Endothelial cell of umbilical vein (primary cell): ENCODE measurements around the gene FBXO21. TPM values are rescaled to one million over a fixed set of nuclear protein-coding genes. Genes with fewer than 3 reads are reported as not detected.

Experiments used
- BruUV-seq: library from RNA; stranded (reverse); fragments of 400-500 nt; replicated peaks from 2 replicates; lab custom pipeline; 2021; lab: Mats Ljungman, UMichigan
- CTCF ChIA-PET: fragments of 300-600, 350-600 bp; sonication (Branson Sonifier 250); formaldehyde crosslinking; loops from one replicate; lab custom pipeline; 2021; ENCODE audit warnings: antibody characterized with exemption, inconsistent platforms; lab: Charles Lee
- POLR2A ChIA-PET: fragments of 300-600, 350-600 bp; sonication (Branson Sonifier 250); formaldehyde crosslinking; loops from one replicate; lab custom pipeline; 2021; ENCODE audit warnings: antibody characterized with exemption, inconsistent platforms; lab: Charles Lee
- DNase-seq: peaks from one replicate; pipeline ENCODE4 v3.0.0-alpha.2; 2011; ENCODE audit warnings: low read depth, low spot score
- FAIRE-seq: peaks from 2 replicates; lab custom pipeline; 2011; peaks lifted over from hg19 to GRCh38; lab: Jason Lieb, UNC
- H2AFZ ChIP-seq: 2 replicates; pipeline ENCODE4 v1.6.0; 2012; ENCODE audit warnings: low read depth, low read length, control low read depth, inconsistent platforms
- H3K27ac ChIP-seq: 2 replicates; pipeline ENCODE4 v1.5.1; 2011; ENCODE audit warnings: low read depth, mild to moderate bottlenecking, control low read depth, low read length, moderate library complexity; ENCODE audit not compliant: insufficient read depth
- H3K27me3 ChIP-seq, 2 experiments: 2 replicates each; pipeline versions ENCODE4 v1.6.0 to v1.6.1; 2011; ENCODE audit warnings: low read length in 2 of 2, mixed read lengths in 1 of 2; ENCODE audit not compliant: control insufficient read depth in 2 of 2, insufficient read depth in 2 of 2
- H3K36me3 ChIP-seq, 2 experiments: 2 replicates in 1 of 2; 3 replicates in 1 of 2; pipeline ENCODE4 v1.5.1; 2011; ENCODE audit warnings: low read length in 2 of 2, mild to moderate bottlenecking in 1 of 2, moderate library complexity in 1 of 2; ENCODE audit not compliant: control insufficient read depth in 2 of 2, insufficient read depth in 2 of 2; ENCODE audit errors: extremely low read depth in 1 of 2
- H3K4me1 ChIP-seq: 3 replicates; pipeline ENCODE4 v1.5.1; 2011; ENCODE audit warnings: mild to moderate bottlenecking, low read length; ENCODE audit not compliant: control insufficient read depth, insufficient read depth; ENCODE audit errors: extremely low read depth
- H3K4me2 ChIP-seq: 2 replicates; pipeline ENCODE4 v1.6.1; 2011; ENCODE audit warnings: low read length, control low read depth, mixed read lengths; ENCODE audit not compliant: insufficient read depth
- H3K4me3 ChIP-seq, 3 experiments: fragments of 200-600 bp in 1 of 3; sonication (generic), shearing (Covaris generic) in 1 of 3; replicated peaks in 1 of 3; 2 replicates each; pipeline ENCODE4 v1.5.1; 2011 to 2016; ENCODE audit warnings: control low read depth in 3 of 3, low read length in 3 of 3, mild to moderate bottlenecking in 2 of 3, inconsistent platforms in 1 of 3, low read depth in 1 of 3, moderate library complexity in 1 of 3; ENCODE audit not compliant: insufficient read depth in 1 of 3
- H3K79me2 ChIP-seq: 2 replicates; pipeline ENCODE4 v1.6.0; 2012; ENCODE audit warnings: low read length, inconsistent platforms; ENCODE audit not compliant: control insufficient read depth, insufficient read depth
- H3K9ac ChIP-seq: replicated peaks from 2 replicates; pipeline ENCODE3; 2011; ENCODE audit warnings: low read length, control low read depth; ENCODE audit not compliant: insufficient read depth; ENCODE audit errors: extremely low read depth
- H3K9me1 ChIP-seq: replicated peaks from 3 replicates; pipeline ENCODE4 v1.6.0; 2011; ENCODE audit warnings: mild to moderate bottlenecking, low read length; ENCODE audit not compliant: control insufficient read depth, insufficient read depth; ENCODE audit errors: extremely low read depth
- H3K9me3 ChIP-seq: replicated peaks from 2 replicates; pipeline ENCODE4 v1.5.1; 2012; ENCODE audit warnings: low read length, inconsistent platforms; ENCODE audit not compliant: control insufficient read depth, insufficient read depth
- H4K20me1 ChIP-seq: replicated peaks from 2 replicates; pipeline ENCODE3; 2011; ENCODE audit warnings: mild to moderate bottlenecking, low read length; ENCODE audit not compliant: control insufficient read depth, insufficient read depth; ENCODE audit errors: extremely low read depth
- CTCF ChIP-seq, 2 donors: IDR thresholded peaks; 1 replicate in 1 of 2; 2 replicates in 1 of 2; pipeline ENCODE4 v1.5.1; 2011; ENCODE audit warnings: low read length in 2 of 2, mild to moderate bottlenecking in 2 of 2, moderate library complexity in 2 of 2, control low read depth in 1 of 2, inconsistent platforms in 1 of 2, low read depth in 1 of 2; ENCODE audit not compliant: insufficient read depth in 1 of 2; ENCODE audit errors: extremely low read depth in 1 of 2
- EZH2 ChIP-seq: IDR thresholded peaks from 2 replicates; pipeline ENCODE4 v1.6.1; 2012; ENCODE audit warnings: borderline replicate concordance, low read depth, mild to moderate bottlenecking, moderate library complexity, low read length, inconsistent platforms; ENCODE audit not compliant: severe bottlenecking
- FOS ChIP-seq: IDR thresholded peaks from 2 replicates; pipeline ENCODE4 v1.6.1; 2011; ENCODE audit warnings: mild to moderate bottlenecking, low read length, moderate library complexity, borderline replicate concordance; ENCODE audit not compliant: insufficient read depth
- GATA2 ChIP-seq: IDR thresholded peaks from 2 replicates; pipeline ENCODE4 v1.7.0; 2011; ENCODE audit warnings: low read depth, mild to moderate bottlenecking, moderate library complexity, mixed read lengths, low read length; ENCODE audit not compliant: insufficient read length, insufficient read depth
- JUN ChIP-seq: IDR thresholded peaks from 2 replicates; pipeline ENCODE4 v1.6.1; 2011; ENCODE audit warnings: borderline replicate concordance, low read depth; ENCODE audit not compliant: insufficient read length, insufficient read depth
- MAX ChIP-seq: IDR thresholded peaks from 2 replicates; pipeline ENCODE4 v1.6.1; 2011; ENCODE audit not compliant: insufficient read depth, insufficient read length
- MYC ChIP-seq: IDR thresholded peaks from one replicate; pipeline ENCODE4 v1.6.1; 2011; ENCODE audit warnings: mild to moderate bottlenecking, low read depth, low read length
- POLR2A ChIP-seq: IDR thresholded peaks from 2 replicates; pipeline ENCODE4 v1.6.1; 2012; ENCODE audit warnings: low read depth, mild to moderate bottlenecking, control low read depth, low read length
- POLR2AphosphoS5 ChIP-seq: IDR thresholded peaks from 2 replicates; pipeline ENCODE4 v1.6.1; 2012; ENCODE audit warnings: low read depth, mild to moderate bottlenecking, control low read depth, low read length, moderate library complexity; ENCODE audit not compliant: insufficient read depth
- dilution Hi-C: fragments of 300-500 bp; cut with MboI; formaldehyde crosslinking; loops from one replicate; pipeline ENCODE4 v1.15.0; 2019; ENCODE audit warnings: low sequenced_read_pairs; ENCODE audit not compliant: extremely low pct_ligation_motif_present
- intact Hi-C: fragments of 100-400 bp; cut with micrococcal nuclease; formaldehyde crosslinking; loops from one replicate; pipeline ENCODE4 v1.10.0; 2022
- polyA plus RNA-seq, 4 experiments: library from polyadenylated mRNA; depleted of rRNA in 3 of 4; stranded (reverse) in 3 of 4; unstranded in 1 of 4; fragments of >200 nt; gene quantifications; 2 replicates each; pipeline versions ENCODE4 v1.2.1 to v1.2.3, GENCODE V29; 2011 to 2012; ENCODE audit warnings: missing spikeins in 1 of 4
- total RNA-seq: library from RNA; stranded (reverse); gene quantifications from 2 replicates; pipeline ENCODE4 v1.2.3, GENCODE V29; 2021

FBXO21 gene
- total and polyA plus RNA-seq, 2 donors (not counting 3 experiments of a cell fraction or from before 2014, with no cell fraction given), result 41.6 to 66.7 TPM

GRCh38 chr12:117098024-117098360 is 92.3 kb downstream of the FBXO21 start:
- Histone ChIP-seq H3K9me3 (no peaks in the 10 kb centered on the region), H3K27me3 (peaks cover 39 to 49% of the 10 kb centered on the region in 2 experiments), H4K20me1 (no peaks in the 10 kb centered on the region), H3K4me1 (no peaks in the 10 kb centered on the region), H3K27ac (no peak overlapping the region), H3K36me3 (no peaks in the 10 kb centered on the region), H3K4me2 (no peak overlapping the region), H3K9me1 (no peaks in the 10 kb centered on the region), H3K79me2 (no peaks in the 10 kb centered on the region), H2AFZ (no peak overlapping the region), H3K4me3 (no peak overlapping the region), H3K9ac (no peak overlapping the region)
- TF ChIP-seq MYC (no peak), FOS (no peak), POLR2A (no peak), POLR2AphosphoS5 (no peak), JUN (no peak), MAX (no peak), CTCF (IDR thresholded peaks at IDR 0.05; ENCODE audit: extremely low read depth in 1 of 2, insufficient read depth in 1 of 2, low read depth in 1 of 2, low read length in 2 of 2) (no peak), EZH2 (no peak), GATA2 (no peak)
- CTCF ChIA-PET, result interaction anchor here (1.1 to 1.3 kb wide), 2 partner anchors 11 to 22 kb away, joined by 3 to 6 read pairs; no protein-coding TSS in a partner anchor
- dilution Hi-C loops, result no loop called here
- intact Hi-C loops, result no loop called here
- DNase-seq (no peak), FAIRE-seq (no peak)
- no TSS peak for BruUV-seq
- POLR2A ChIA-PET, result no interaction called here
